ENCODE data around the gene AFTPH.

Gene AFTPH

GRCh38 chr2:64624108-64624610 lies 100.0 kb downstream of the AFTPH start:
- TF ChIP-seq, protein P1, sequence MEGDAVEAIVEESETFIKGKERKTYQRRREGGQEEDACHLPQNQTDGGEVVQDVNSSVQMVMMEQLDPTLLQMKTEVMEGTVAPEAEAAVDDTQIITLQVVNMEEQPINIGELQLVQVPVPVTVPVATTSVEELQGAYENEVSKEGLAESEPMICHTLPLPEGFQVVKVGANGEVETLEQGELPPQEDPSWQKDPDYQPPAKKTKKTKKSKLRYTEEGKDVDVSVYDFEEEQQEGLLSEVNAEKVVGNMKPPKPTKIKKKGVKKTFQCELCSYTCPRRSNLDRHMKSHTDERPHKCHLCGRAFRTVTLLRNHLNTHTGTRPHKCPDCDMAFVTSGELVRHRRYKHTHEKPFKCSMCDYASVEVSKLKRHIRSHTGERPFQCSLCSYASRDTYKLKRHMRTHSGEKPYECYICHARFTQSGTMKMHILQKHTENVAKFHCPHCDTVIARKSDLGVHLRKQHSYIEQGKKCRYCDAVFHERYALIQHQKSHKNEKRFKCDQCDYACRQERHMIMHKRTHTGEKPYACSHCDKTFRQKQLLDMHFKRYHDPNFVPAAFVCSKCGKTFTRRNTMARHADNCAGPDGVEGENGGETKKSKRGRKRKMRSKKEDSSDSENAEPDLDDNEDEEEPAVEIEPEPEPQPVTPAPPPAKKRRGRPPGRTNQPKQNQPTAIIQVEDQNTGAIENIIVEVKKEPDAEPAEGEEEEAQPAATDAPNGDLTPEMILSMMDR (IDR thresholded peaks at IDR 0.05; ENCODE audit: low read depth, low read length, missing control alignments) = no peak
- DNase-seq (ENCODE audit: low read depth) = no peak
- H3K4me3 ChIP-seq (ENCODE audit: low read depth, low read length) = no peak overlapping the region

- TF ChIP-seq, protein P1 (IDR thresholded peaks at IDR 0.05; ENCODE audit: low read depth, low read length, missing control alignments) = no peak
- no peak for DNase-seq (ENCODE audit: low read depth)
- no peak overlapping the region for H3K4me3 ChIP-seq (ENCODE audit: low read depth, low read length)
Measured at GRCh38 chr2:64624862-64625261, 100.7 kb downstream of the AFTPH start.

- no peak overlapping the region for H3K4me3 ChIP-seq (ENCODE audit: low read depth, low read length)
- TF ChIP-seq, protein P1 (IDR thresholded peaks at IDR 0.05; ENCODE audit: low read depth, low read length, missing control alignments) = no peak
- DNase-seq (ENCODE audit: low read depth) = no peak
Measured at GRCh38 chr2:64625299-64626145, 101.4 kb downstream of the AFTPH start.

DNA sequence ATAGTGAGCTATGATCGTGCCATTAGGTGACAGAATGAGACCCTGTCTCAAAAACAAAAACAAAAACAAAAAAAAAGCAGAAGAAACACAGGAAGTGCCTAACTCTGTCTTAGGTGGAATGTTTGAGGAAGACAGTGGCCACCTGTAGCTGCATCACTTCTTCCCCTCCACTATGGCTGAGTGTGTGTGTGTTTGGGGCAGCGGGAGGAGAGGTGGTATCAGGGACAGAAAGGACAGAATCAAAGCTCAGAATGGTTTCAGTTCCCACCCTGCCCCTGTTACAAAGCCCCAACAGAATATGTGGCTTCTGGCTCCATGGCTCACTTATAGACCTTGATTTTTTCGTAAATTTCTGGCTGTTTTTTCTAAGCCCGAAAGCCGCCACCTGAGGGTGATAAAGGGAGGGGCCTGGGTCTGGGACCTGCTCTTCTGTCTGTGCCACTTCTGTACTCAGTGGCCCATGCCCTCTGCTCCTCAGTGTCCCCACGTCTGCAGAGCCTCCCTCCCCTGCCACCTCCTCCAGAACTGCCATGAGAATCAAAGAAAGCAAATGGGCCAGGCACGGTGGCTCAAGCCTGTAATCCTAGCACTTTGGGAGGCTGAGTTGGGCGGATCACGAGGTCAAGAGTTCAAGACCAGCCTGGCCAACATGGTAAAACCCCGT lies 102.2 kb downstream of the AFTPH start:
- DNase-seq (ENCODE audit: low read depth) = no peak
- no peak overlapping the region for H3K4me3 ChIP-seq (ENCODE audit: low read depth, low read length)
- TF ChIP-seq, protein P1 (IDR thresholded peaks at IDR 0.05; ENCODE audit: low read depth, low read length, missing control alignments) = no peak

DNA sequence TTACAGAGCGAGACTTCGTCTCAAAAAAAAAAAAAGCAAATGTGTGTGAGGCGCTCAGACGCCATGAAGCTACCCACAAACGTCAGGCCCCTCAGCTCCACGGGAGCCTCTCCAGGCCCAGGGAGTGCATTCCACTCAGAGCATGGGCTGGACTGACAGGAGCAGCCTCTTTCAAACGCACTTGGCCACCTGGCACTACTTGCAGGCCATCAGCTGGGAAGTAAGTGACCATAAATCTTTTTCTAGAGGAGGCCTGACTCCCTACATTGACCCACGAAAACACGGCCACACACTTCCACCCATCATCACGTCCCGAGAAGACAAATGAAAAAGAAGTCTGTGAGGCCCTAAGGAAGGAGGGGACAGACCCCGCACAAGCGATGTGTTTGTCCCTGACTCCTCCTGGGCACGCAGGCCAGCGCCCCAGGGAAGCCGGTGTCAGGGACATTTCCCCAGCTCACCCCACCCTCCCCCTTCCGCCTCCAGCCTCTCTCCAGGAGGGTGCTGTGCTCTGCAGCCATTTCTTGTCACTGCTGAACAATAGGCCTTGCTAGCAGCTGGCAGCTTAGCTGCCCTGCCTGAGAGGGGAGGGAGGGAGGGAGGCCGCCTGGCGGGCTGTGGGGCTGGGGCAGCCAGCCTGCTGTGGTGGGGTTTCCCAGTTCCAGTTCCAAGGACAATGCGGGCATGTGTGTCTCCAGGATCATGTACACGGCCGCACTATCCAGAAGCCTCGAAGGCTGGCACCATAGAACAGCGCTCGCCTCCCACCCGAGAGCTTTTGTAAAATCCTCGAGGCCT lies 103.0 kb downstream of the AFTPH start:
- no peak overlapping the region for H3K4me3 ChIP-seq (ENCODE audit: low read depth, low read length)
- no peak for DNase-seq (ENCODE audit: low read depth)
- TF ChIP-seq, protein P1 (IDR thresholded peaks at IDR 0.05; ENCODE audit: low read depth, low read length, missing control alignments) = no peak

GRCh38 chr2:64627860-64628841 lies 104.0 kb downstream of the AFTPH start:
- no peak for DNase-seq (ENCODE audit: low read depth)
- H3K4me3 ChIP-seq (ENCODE audit: low read depth, low read length) = no peak overlapping the region
- TF ChIP-seq, protein P1 (IDR thresholded peaks at IDR 0.05; ENCODE audit: low read depth, low read length, missing control alignments) = no peak

All from GM12864 (cell line).